A549 (cell line): ENCODE measurements around the gene PON2. TPM values are rescaled to one million over a fixed set of nuclear protein-coding genes. Genes with fewer than 3 reads are reported as not detected.

Experiments
- ATAC-seq, 2 experiments: fragments of 200-7000 bp in 1 of 2; fragments of >200 bp in 1 of 2; cut with Nextera tagmentation in 1 of 2; cut with Tn5 transposase in 1 of 2; 3 replicates each; pipeline versions ENCODE4 v1.8.0 to v1.9.1; 2018 to 2020; ENCODE audit warnings: mild to moderate bottlenecking in 1 of 2, moderate library complexity in 1 of 2
- CTCF ChIA-PET: fragments of 300-600 bp; sonication (Branson Sonifier 250); formaldehyde crosslinking; extraction: SDS; loops from one replicate; lab custom pipeline; 2021; ENCODE audit warnings: antibody characterized with exemption, inconsistent platforms; lab: Yijun Ruan, JAX
- POLR2A ChIA-PET: fragments of 350-600 bp; formaldehyde crosslinking; extraction: SDS; loops from one replicate; lab custom pipeline; 2021; ENCODE audit warnings: antibody characterized with exemption, inconsistent platforms; lab: Yijun Ruan, JAX
- DNase-seq, 2 experiments: peaks; one replicate each; pipeline versions ENCODE4 v3.0.0 to v3.0.0-alpha.2; 2011 to 2016; ENCODE audit warnings: low read depth in 1 of 2, low spot score in 1 of 2
- FAIRE-seq: peaks from 2 replicates; lab custom pipeline; 2011; peaks lifted over from hg19 to GRCh38; lab: Jason Lieb, UNC
- H3K27ac ChIP-seq, 2 experiments: fragments of >200 bp; sonication (Bioruptor Twin); formaldehyde crosslinking; 3 replicates each; pipeline ENCODE4 v1.5.1; 2016 to 2017
- H3K4me1 ChIP-seq: fragments of >200 bp; sonication (Bioruptor Twin); formaldehyde crosslinking; 3 replicates; pipeline ENCODE4 v1.6.1; 2016
- H3K4me2 ChIP-seq: fragments of >200 bp; sonication (Bioruptor Twin); formaldehyde crosslinking; 3 replicates; pipeline ENCODE4 v1.6.1; 2016
- H3K4me3 ChIP-seq: fragments of >200 bp; sonication (Bioruptor Twin); formaldehyde crosslinking; 3 replicates; pipeline ENCODE4 v1.5.1; 2016
- H3K9me3 ChIP-seq: fragments of >200 bp; sonication (Bioruptor Twin); formaldehyde crosslinking; 3 replicates; pipeline ENCODE4 v1.6.1; 2016
- BHLHE40 ChIP-seq: IDR thresholded peaks from 2 replicates; pipeline ENCODE4 v1.6.1; 2012; ENCODE audit warnings: low read depth, low read length, inconsistent platforms
- CEBPB ChIP-seq, 2 experiments: fragments of >200 bp in 1 of 2; sonication (Bioruptor Twin) in 1 of 2; formaldehyde crosslinking in 1 of 2; IDR thresholded peaks; 2 replicates each; pipeline ENCODE4 v1.6.1; 2012 to 2016
- CTCF ChIP-seq: fragments of >200 bp; sonication (Bioruptor Twin); formaldehyde crosslinking; IDR thresholded peaks from 3 replicates; pipeline ENCODE4 v1.5.1; 2016
- HMGXB4 ChIP-seq: fragments of 250-450 bp; sonication (Bioruptor Pico); IDR thresholded peaks from 2 replicates; pipeline ENCODE4 v1.5.0; 2021; ENCODE audit warnings: mild to moderate bottlenecking, moderate library complexity, borderline replicate concordance
- HOXB5 ChIP-seq: fragments of 250-450 bp; sonication (Bioruptor Pico); IDR thresholded peaks from 2 replicates; pipeline ENCODE4 v1.5.0; 2020; ENCODE audit warnings: mild to moderate bottlenecking, moderate library complexity
- MAFK ChIP-seq: fragments of 450-650 bp; IDR thresholded peaks from 2 replicates; pipeline ENCODE4 v1.6.1; 2014; ENCODE audit not compliant: partially characterized antibody
- MAX ChIP-seq: IDR thresholded peaks from 2 replicates; pipeline ENCODE4 v1.6.1; 2012
- MYC ChIP-seq: IDR thresholded peaks from 2 replicates; pipeline ENCODE4 v1.6.1; 2012; ENCODE audit warnings: mild to moderate bottlenecking, inconsistent platforms, low read length, improper control_type of control experiment, borderline replicate concordance
- NR3C1 ChIP-seq: fragments of >200 bp; sonication (Bioruptor Twin); formaldehyde crosslinking; IDR thresholded peaks from 3 replicates; pipeline ENCODE4 v1.6.1; 2017
- PHF8 ChIP-seq: fragments of 200-600 bp; sonication (generic); IDR thresholded peaks from 2 replicates; pipeline ENCODE4 v1.6.1; 2016; ENCODE audit warnings: low read depth, mild to moderate bottlenecking, antibody characterized with exemption, moderate library complexity, borderline replicate concordance
- POLR2A ChIP-seq: IDR thresholded peaks from 2 replicates; pipeline ENCODE4 v1.6.1; 2012; ENCODE audit warnings: mild to moderate bottlenecking, low read length
- RARB ChIP-seq: fragments of 250-450 bp; sonication (Bioruptor Pico); IDR thresholded peaks from 2 replicates; pipeline ENCODE4 v1.8.0; 2021; ENCODE audit warnings: mild to moderate bottlenecking, moderate library complexity
- REST ChIP-seq: fragments of 200-600 bp; sonication (generic); IDR thresholded peaks from 2 replicates; pipeline ENCODE4 v1.6.1; 2016; ENCODE audit warnings: antibody characterized with exemption, mild to moderate bottlenecking, moderate library complexity
- RNF2 ChIP-seq: fragments of 200-600 bp; sonication (generic); IDR thresholded peaks from 2 replicates; pipeline ENCODE4 v1.6.1; 2016; ENCODE audit warnings: low read depth, mild to moderate bottlenecking, antibody characterized with exemption, moderate library complexity, borderline replicate concordance
- TP53 ChIP-seq: fragments of 250-450 bp; sonication (Bioruptor Pico); IDR thresholded peaks from 2 replicates; pipeline ENCODE4 v1.5.0; 2021; ENCODE audit warnings: mild to moderate bottlenecking, moderate library complexity
- USF2 ChIP-seq: fragments of 450-650 bp; IDR thresholded peaks from 2 replicates; pipeline ENCODE4 v1.6.1; 2014; ENCODE audit warnings: antibody characterized with exemption
- ZFP36 ChIP-seq: fragments of 450-650 bp; IDR thresholded peaks from 2 replicates; pipeline ENCODE4 v1.6.1; 2014; ENCODE audit warnings: borderline replicate concordance; ENCODE audit not compliant: partially characterized antibody
- ZNF302 ChIP-seq: fragments of 250-450 bp; sonication (Bioruptor Pico); IDR thresholded peaks from 2 replicates; pipeline ENCODE4 v1.9.0; 2021; ENCODE audit warnings: inconsistent platforms, mild to moderate bottlenecking, moderate library complexity
- WGBS: methylation state at CpG from one replicate; pipeline ENCODE4 v1.1.6; 2017; ENCODE audit errors: missing lambda C conversion rate; 5-methylcytosine and 5-hydroxymethylcytosine counted together
- polyA plus RNA-seq, 4 experiments: library from polyadenylated mRNA; depleted of rRNA in 3 of 4; stranded (reverse); fragments of >200 nt; fragmentation: RNase III in 1 of 4; extraction: RNeasy Plus Mini Kit Qiagen cat#74134 plus additional on column Dnase treatment in 1 of 4; gene quantifications; 2 replicates in 3 of 4; 3 replicates in 1 of 4; pipeline ENCODE4 v1.2.3, GENCODE V29; 2011 to 2017

PON2 gene
- polyA plus RNA-seq, 2 of the 4 experiments (the other 2 are of a cell fraction), result 395 to 829 TPM

GRCh38 chr7:95472581-95473161, 37.8 kb upstream of the PON2 start:
- CTCF ChIA-PET, result interaction anchor here (0.6 to 1.3 kb wide), 8 partner anchors 9 to 1183 kb away, joined by 3 to 4 read pairs (median 3); partner anchors contain the start of gene PON3
- H3K4me2 ChIP-seq, result 0 out of 3 replicates have a peak overlapping the region, but pooled peaks have one; percentile 1
- FAIRE-seq (no peak), DNase-seq (no peak), ATAC-seq (no peak)
- WGBS, result 66% methylated on average over 8 of the region's 8 CpGs
- no peaks in the 10 kb centered on the region for H3K9me3 ChIP-seq
- H3K27ac ChIP-seq, result peak overlapping the region; percentile 92 to 94
- peaks cover 57% of the 10 kb centered on the region for H3K4me1 ChIP-seq
- POLR2A ChIA-PET, result interaction anchor here (1.3 kb wide), 1 partner anchor 37 kb away, joined by 4 read pairs; the partner anchor contains the start of gene PON2
- no peak for TF ChIP-seq NR3C1
- TF ChIP-seq HMGXB4 (CRISPR knock-in tag), result no peak
- no peak for TF ChIP-seq ZNF302
- no peak for TF ChIP-seq TP53 (CRISPR knock-in tag)
- TF ChIP-seq MYC, result no peak
- TF ChIP-seq POLR2A, result no peak
- no peak for TF ChIP-seq USF2
- TF ChIP-seq PHF8, result no peak
- no peak for TF ChIP-seq CEBPB (IDR thresholded peaks at IDR 0.05)
- no peak for TF ChIP-seq MAFK
- no peak for TF ChIP-seq RNF2
- no peak for TF ChIP-seq REST
- TF ChIP-seq MAX, result no peak
- no peak for TF ChIP-seq HOXB5 (CRISPR knock-in tag)
- no peak for TF ChIP-seq CTCF
- TF ChIP-seq RARB (CRISPR knock-in tag), result no peak
- no peak for TF ChIP-seq BHLHE40
- TF ChIP-seq ZFP36, result no peak
- TF ChIP-seq, all 56 proteins: peak for 0
- H3K4me3 ChIP-seq, result no peak overlapping the region
